Colon (tissue), 2 donors: ENCODE data around the gene UNC5C.

Experiments used
- FAIRE-seq: peaks from 2 replicates; lab custom pipeline; 2012; peaks lifted over from hg19 to GRCh38; lab: Jason Lieb, UNC
- donor health status: control.
- donor health status: control.

UNC5C gene

DNA sequence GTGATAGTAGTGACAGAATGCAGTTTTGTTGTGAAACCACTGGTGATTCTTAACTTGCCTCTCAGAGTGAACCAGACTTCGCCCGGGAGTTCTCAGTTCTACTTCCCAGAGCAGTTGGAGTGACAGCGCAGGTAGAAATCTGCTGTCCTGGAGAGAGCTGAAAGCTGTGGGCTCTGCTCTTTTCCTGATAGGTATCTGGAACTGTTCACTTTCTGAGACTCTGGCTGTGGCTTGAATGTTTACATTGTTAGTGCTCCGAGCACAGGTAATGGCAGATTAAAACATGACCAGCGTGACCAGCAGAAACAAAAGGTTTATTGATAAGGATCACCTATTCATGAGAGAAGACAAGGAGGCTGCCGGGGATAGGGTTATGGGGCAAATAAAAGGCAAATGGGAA is 430.3 kb downstream of the UNC5C start:
- FAIRE-seq = no peak

DNA sequence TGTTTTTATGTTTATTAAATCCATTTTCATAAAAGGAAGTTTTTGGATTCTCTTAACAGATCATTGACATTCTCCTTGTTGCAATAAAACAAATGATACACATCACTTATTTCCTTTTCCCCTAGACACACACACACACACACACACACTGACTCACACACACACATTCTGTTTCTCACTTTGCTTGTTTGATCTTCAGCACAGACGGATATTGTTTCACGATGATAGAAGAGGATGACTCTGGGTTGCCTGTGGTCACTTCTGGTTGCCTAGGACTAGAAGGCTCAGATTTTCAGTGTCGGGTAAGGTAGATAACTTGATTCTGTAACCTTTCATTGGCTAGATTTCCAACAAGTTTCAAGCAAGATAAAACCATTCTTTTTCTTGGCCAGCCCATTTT is 434.3 kb downstream of the UNC5C start:
- FAIRE-seq = no peak
